ENCODE data around the gene CRX. TPM values are rescaled to one million over a fixed set of nuclear protein-coding genes. Genes with fewer than 3 reads are reported as not detected.
"Not testable (repeated sequence)": the region's sequence is repeated elsewhere in the genome, so short reads cannot be mapped to it uniquely, and the experiment has no call there.

CRX gene
- total RNA-seq, 1 donor from 2014 or later, result not detected

- no peak for DNase-seq (ENCODE audit: low spot score, unreplicated experiment)
- Mint-ChIP-seq H3K27ac (no peak overlapping the region), H3K27me3 (peaks cover 36% of the 10 kb centered on the region), H3K9me3 (ENCODE audit: low read depth) (no peaks in the 10 kb centered on the region), H3K36me3 (ENCODE audit: insufficient read depth) (no peaks in the 10 kb centered on the region), H3K4me1 (ENCODE audit: low read depth) (peaks cover 3% of the 10 kb centered on the region), H3K4me3 (ENCODE audit: low read depth) (no peak overlapping the region)
- TF ChIP-seq CTCF (IDR thresholded peaks at IDR 0.05; ENCODE audit: unreplicated experiment), result no peak
These were observed 31.3 kb downstream of the CRX start for GRCh38 chr19:47853003-47853402.

GRCh38 chr19:47854459-47854858 is 32.7 kb downstream of the CRX start:
- H3K4me3 Mint-ChIP-seq (ENCODE audit: low read depth), result no peak overlapping the region
- H3K27me3 Mint-ChIP-seq, result peaks cover 25% of the 10 kb centered on the region
- H3K4me1 Mint-ChIP-seq (ENCODE audit: low read depth), result peaks cover 3% of the 10 kb centered on the region
- TF ChIP-seq CTCF (IDR thresholded peaks at IDR 0.05; ENCODE audit: unreplicated experiment), result no peak
- H3K36me3 Mint-ChIP-seq (ENCODE audit: insufficient read depth), result no peaks in the 10 kb centered on the region
- H3K27ac Mint-ChIP-seq, result no peak overlapping the region
- DNase-seq (ENCODE audit: low spot score, unreplicated experiment), result no peak
- no peaks in the 10 kb centered on the region for H3K9me3 Mint-ChIP-seq (ENCODE audit: low read depth)

- not testable (repeated sequence) for H3K27me3 Mint-ChIP-seq; H3K27ac Mint-ChIP-seq; H3K36me3 Mint-ChIP-seq (ENCODE audit: insufficient read depth); DNase-seq (ENCODE audit: low spot score, unreplicated experiment); H3K9me3 Mint-ChIP-seq (ENCODE audit: low read depth); H3K4me3 Mint-ChIP-seq (ENCODE audit: low read depth); H3K4me1 Mint-ChIP-seq (ENCODE audit: low read depth)
These were observed 36.5 kb downstream of the CRX start for GRCh38 chr19:47858231-47858630.

GRCh38 chr19:47858646-47859285 is 37.0 kb downstream of the CRX start, which contains the start of gene TPRX2:
Gene TPRX2 (plus strand): TSS chr19:47859235. CDS start chr19:47859247, 12 bp downstream.
- DNase-seq (ENCODE audit: low spot score, unreplicated experiment); H3K4me1 Mint-ChIP-seq (ENCODE audit: low read depth); H3K27me3 Mint-ChIP-seq; H3K4me3 Mint-ChIP-seq (ENCODE audit: low read depth); H3K36me3 Mint-ChIP-seq (ENCODE audit: insufficient read depth); H3K9me3 Mint-ChIP-seq (ENCODE audit: low read depth); H3K27ac Mint-ChIP-seq: not testable (repeated sequence)

GRCh38 chr19:47859838-47860237 is 38.1 kb downstream of the CRX start:
- DNase-seq (ENCODE audit: low spot score, unreplicated experiment); H3K27me3 Mint-ChIP-seq; H3K4me3 Mint-ChIP-seq (ENCODE audit: low read depth); H3K36me3 Mint-ChIP-seq (ENCODE audit: insufficient read depth); H3K4me1 Mint-ChIP-seq (ENCODE audit: low read depth); H3K9me3 Mint-ChIP-seq (ENCODE audit: low read depth); H3K27ac Mint-ChIP-seq: not testable (repeated sequence)

- Mint-ChIP-seq H3K27ac (no peak overlapping the region), H3K4me1 (ENCODE audit: low read depth) (no peaks in the 10 kb centered on the region)
These were observed 39.0 kb downstream of the CRX start for GRCh38 chr19:47860602-47861297.

More at GRCh38 chr19:47860602-47861297, 39.0 kb downstream of the CRX start:
- TF ChIP-seq CTCF (IDR thresholded peaks at IDR 0.05; ENCODE audit: unreplicated experiment), result no peak
- Mint-ChIP-seq H3K27me3 (peaks cover 5% of the 10 kb centered on the region), H3K36me3 (ENCODE audit: insufficient read depth) (no peaks in the 10 kb centered on the region), H3K9me3 (ENCODE audit: low read depth) (peaks cover 3% of the 10 kb centered on the region), H3K4me3 (ENCODE audit: low read depth) (no peak overlapping the region)
- DNase-seq (ENCODE audit: low spot score, unreplicated experiment), result no peak

All from progenitor cell of endocrine pancreas (in vitro differentiated cells).